Epithelial cell of proximal tubule (primary cell): ENCODE measurements around the gene JAKMIP3. TPM values are rescaled to one million over a fixed set of nuclear protein-coding genes. Genes with fewer than 3 reads are reported as not detected.

ENCODE experiments used
- DNase-seq: peaks from one replicate; pipeline ENCODE4 v3.0.0-alpha.2; 2011; ENCODE audit warnings: low read depth
- H3K4me3 ChIP-seq: 2 replicates; pipeline ENCODE4 v1.5.1; 2011; ENCODE audit warnings: low read depth, mild to moderate bottlenecking, low read length
- CTCF ChIP-seq: conservative IDR thresholded peaks from 2 replicates; pipeline ENCODE4 v1.5.1; 2012; ENCODE audit warnings: low read depth, mild to moderate bottlenecking, low read length
- total RNA-seq: library from RNA; depleted of rRNA; stranded (reverse); fragments of >200 nt; gene quantifications from 2 replicates; pipeline ENCODE4 v1.2.3, GENCODE V29; 2015

JAKMIP3 gene
- total RNA-seq, 1 donor from 2014 or later, result under 0.01 TPM

DNA sequence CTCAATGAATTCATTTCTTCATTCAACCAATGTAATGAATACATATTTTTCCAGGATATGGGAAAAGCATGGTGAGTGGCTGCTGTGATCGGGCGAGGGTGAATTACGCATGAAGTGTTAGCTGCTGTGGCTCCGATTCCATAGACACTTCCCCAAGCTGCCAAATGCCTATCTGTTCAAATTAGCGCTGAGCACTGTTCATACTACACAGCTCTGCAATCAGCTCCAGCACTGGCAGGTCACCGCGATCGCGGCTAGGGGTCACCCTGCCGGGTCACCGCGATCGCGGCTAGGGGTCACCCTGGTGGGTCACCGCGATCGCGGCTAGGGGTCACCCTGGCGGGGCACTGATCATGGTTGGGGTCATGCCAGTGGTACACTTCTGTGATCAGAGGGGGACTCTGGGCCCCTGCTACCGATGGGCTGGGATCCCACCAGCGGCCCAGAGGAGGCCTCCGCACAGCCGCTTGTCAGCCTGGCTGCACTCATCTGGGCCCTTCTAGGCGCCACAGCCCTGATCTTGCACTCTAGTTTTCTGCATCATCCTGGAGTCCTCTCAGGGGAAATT lies 49.3 kb downstream of the JAKMIP3 start:
- no peak for DNase-seq
- TF ChIP-seq CTCF, result no peak
- H3K4me3 ChIP-seq, result no peak overlapping the region

Other genes starting within 250 kb of the JAKMIP3 start
- gene PPP2R2D, start 164.9 kb upstream of the JAKMIP3 start, total RNA-seq, result 28.6 and 33.2 TPM in 2 replicates
- gene BNIP3, start 84.0 kb upstream of the JAKMIP3 start, total RNA-seq, result 123 and 463 TPM in 2 replicates
- gene DPYSL4, start 121.0 kb downstream of the JAKMIP3 start, total RNA-seq, result 1.7 and 3.3 TPM in 2 replicates
- 13.0 and 25.9 TPM in 2 replicates for gene STK32C, start 242.0 kb downstream of the JAKMIP3 start, total RNA-seq